Measurements from ENCODE around the gene AMY1B.
"Not testable (repeated sequence)": the region's sequence is repeated elsewhere in the genome, so short reads cannot be mapped to it uniquely, and the experiment has no call there.

Gene AMY1B

GRCh38 chr1:103735334-103735733, 39.3 kb upstream of the AMY1B start:
- not testable (repeated sequence) for H4K8ac ChIP-seq (ENCODE audit: low read depth, low read length); H3K27ac ChIP-seq (ENCODE audit: low read depth, low read length); H3K4me2 ChIP-seq (ENCODE audit: low read length); H2BK5ac ChIP-seq (ENCODE audit: low read depth, low read length, poor library complexity); H3K23ac ChIP-seq (ENCODE audit: low read length); H3K4me1 ChIP-seq (ENCODE audit: control insufficient read depth in 1 of 2, insufficient read depth in 2 of 2, low read length in 2 of 2); H2BK120ac ChIP-seq (ENCODE audit: insufficient read depth, low read length, poor library complexity); H3K4me3 ChIP-seq (ENCODE audit: low read depth, low read length); H2AFZ ChIP-seq (ENCODE audit: insufficient read depth, low read length, poor library complexity); H3K4ac ChIP-seq (ENCODE audit: low read depth, low read length); H3K14ac ChIP-seq (ENCODE audit: low read length); H3K9ac ChIP-seq (ENCODE audit: low read length); H2BK12ac ChIP-seq (ENCODE audit: low read length); H4K12ac ChIP-seq (ENCODE audit: low read depth, low read length); H2AK5ac ChIP-seq (ENCODE audit: low read length); H3K36me3 ChIP-seq (ENCODE audit: control insufficient read depth in 1 of 2, insufficient read depth in 2 of 2, low read length in 2 of 2); H3K79me1 ChIP-seq (ENCODE audit: low read length); H4K91ac ChIP-seq (ENCODE audit: low read depth, low read length); H3K18ac ChIP-seq (ENCODE audit: low read length); H3K27me3 ChIP-seq (ENCODE audit: insufficient read depth, low read length); H3K79me2 ChIP-seq (ENCODE audit: control insufficient read depth, insufficient read depth, low read length, poor library complexity); H3K9me3 ChIP-seq (ENCODE audit: insufficient read depth, low read depth, low read length); DNase-seq
- no CpG with 5 or more reads among the region's 3 CpGs for WGBS (ENCODE audit: extremely low coverage, insufficient coverage, insufficient read length)

GRCh38 chr1:103721473-103721872, 25.5 kb upstream of the AMY1B start:
- not testable (repeated sequence) for H3K79me2 ChIP-seq (ENCODE audit: control insufficient read depth, insufficient read depth, low read length, poor library complexity); H3K4me1 ChIP-seq (ENCODE audit: control insufficient read depth in 1 of 2, insufficient read depth in 2 of 2, low read length in 2 of 2); H4K91ac ChIP-seq (ENCODE audit: low read depth, low read length); H2AK5ac ChIP-seq (ENCODE audit: low read length); H3K23ac ChIP-seq (ENCODE audit: low read length); H2BK120ac ChIP-seq (ENCODE audit: insufficient read depth, low read length, poor library complexity); H3K4ac ChIP-seq (ENCODE audit: low read depth, low read length); H3K9ac ChIP-seq (ENCODE audit: low read length); H2AFZ ChIP-seq (ENCODE audit: insufficient read depth, low read length, poor library complexity); H4K12ac ChIP-seq (ENCODE audit: low read depth, low read length); H3K27me3 ChIP-seq (ENCODE audit: insufficient read depth, low read length); H3K36me3 ChIP-seq (ENCODE audit: control insufficient read depth in 1 of 2, insufficient read depth in 2 of 2, low read length in 2 of 2); H3K14ac ChIP-seq (ENCODE audit: low read length); H4K8ac ChIP-seq (ENCODE audit: low read depth, low read length); H2BK5ac ChIP-seq (ENCODE audit: low read depth, low read length, poor library complexity); DNase-seq; H3K4me3 ChIP-seq (ENCODE audit: low read depth, low read length); H3K79me1 ChIP-seq (ENCODE audit: low read length); H3K27ac ChIP-seq (ENCODE audit: low read depth, low read length); H3K9me3 ChIP-seq (ENCODE audit: insufficient read depth, low read depth, low read length); H3K4me2 ChIP-seq (ENCODE audit: low read length); H3K18ac ChIP-seq (ENCODE audit: low read length); H2BK12ac ChIP-seq (ENCODE audit: low read length)
- WGBS (ENCODE audit: extremely low coverage, insufficient coverage, insufficient read length): no CpG with 5 or more reads among the region's 2 CpGs

DNA sequence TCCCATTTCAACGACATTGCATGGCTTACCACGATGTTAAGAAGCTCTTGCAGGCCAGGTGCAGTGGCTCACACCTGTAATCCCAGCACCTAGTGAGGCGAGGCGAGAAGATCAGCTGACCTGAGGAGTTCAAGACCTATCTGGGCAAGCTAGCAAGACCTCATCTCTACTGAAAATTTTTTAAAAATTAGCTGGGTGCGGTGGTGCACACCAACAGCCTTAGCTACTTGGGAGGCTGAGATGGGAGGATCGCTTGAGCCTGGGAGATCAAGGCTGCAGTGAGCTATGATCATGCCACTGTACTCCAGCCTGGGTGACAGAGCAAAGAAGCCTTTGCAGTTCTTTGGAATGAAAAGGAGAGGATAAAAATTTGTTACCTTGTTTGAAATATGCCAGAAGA, 21.4 kb upstream of the AMY1B start:
- H2BK120ac ChIP-seq (ENCODE audit: insufficient read depth, low read length, poor library complexity); H3K4me3 ChIP-seq (ENCODE audit: low read depth, low read length); H3K18ac ChIP-seq (ENCODE audit: low read length); H3K14ac ChIP-seq (ENCODE audit: low read length); H2BK5ac ChIP-seq (ENCODE audit: low read depth, low read length, poor library complexity); H4K91ac ChIP-seq (ENCODE audit: low read depth, low read length); H3K79me2 ChIP-seq (ENCODE audit: control insufficient read depth, insufficient read depth, low read length, poor library complexity); H4K8ac ChIP-seq (ENCODE audit: low read depth, low read length); H3K79me1 ChIP-seq (ENCODE audit: low read length); H3K27me3 ChIP-seq (ENCODE audit: insufficient read depth, low read length); H3K36me3 ChIP-seq (ENCODE audit: control insufficient read depth in 1 of 2, insufficient read depth in 2 of 2, low read length in 2 of 2); H3K4me1 ChIP-seq (ENCODE audit: control insufficient read depth in 1 of 2, insufficient read depth in 2 of 2, low read length in 2 of 2); DNase-seq; H4K12ac ChIP-seq (ENCODE audit: low read depth, low read length); H3K9me3 ChIP-seq (ENCODE audit: insufficient read depth, low read depth, low read length); H3K23ac ChIP-seq (ENCODE audit: low read length); H3K4me2 ChIP-seq (ENCODE audit: low read length); H3K4ac ChIP-seq (ENCODE audit: low read depth, low read length); H3K27ac ChIP-seq (ENCODE audit: low read depth, low read length); H2AK5ac ChIP-seq (ENCODE audit: low read length); H3K9ac ChIP-seq (ENCODE audit: low read length); H2BK12ac ChIP-seq (ENCODE audit: low read length); H2AFZ ChIP-seq (ENCODE audit: insufficient read depth, low read length, poor library complexity): not testable (repeated sequence)
- no CpG with 5 or more reads among the region's 6 CpGs for WGBS (ENCODE audit: extremely low coverage, insufficient coverage, insufficient read length)

GRCh38 chr1:103710381-103710780, 14.4 kb upstream of the AMY1B start:
- not testable (repeated sequence) for H3K79me1 ChIP-seq (ENCODE audit: low read length); H3K9ac ChIP-seq (ENCODE audit: low read length); H2BK120ac ChIP-seq (ENCODE audit: insufficient read depth, low read length, poor library complexity); H3K23ac ChIP-seq (ENCODE audit: low read length); H3K27ac ChIP-seq (ENCODE audit: low read depth, low read length); H3K36me3 ChIP-seq (ENCODE audit: control insufficient read depth in 1 of 2, insufficient read depth in 2 of 2, low read length in 2 of 2); H2AK5ac ChIP-seq (ENCODE audit: low read length); H3K27me3 ChIP-seq (ENCODE audit: insufficient read depth, low read length); H3K4ac ChIP-seq (ENCODE audit: low read depth, low read length); H4K91ac ChIP-seq (ENCODE audit: low read depth, low read length); H3K79me2 ChIP-seq (ENCODE audit: control insufficient read depth, insufficient read depth, low read length, poor library complexity); H3K18ac ChIP-seq (ENCODE audit: low read length); DNase-seq; H3K4me2 ChIP-seq (ENCODE audit: low read length); H3K14ac ChIP-seq (ENCODE audit: low read length); H3K9me3 ChIP-seq (ENCODE audit: insufficient read depth, low read depth, low read length); H3K4me1 ChIP-seq (ENCODE audit: control insufficient read depth in 1 of 2, insufficient read depth in 2 of 2, low read length in 2 of 2); H2AFZ ChIP-seq (ENCODE audit: insufficient read depth, low read length, poor library complexity); H2BK5ac ChIP-seq (ENCODE audit: low read depth, low read length, poor library complexity); H4K12ac ChIP-seq (ENCODE audit: low read depth, low read length); H3K4me3 ChIP-seq (ENCODE audit: low read depth, low read length); H4K8ac ChIP-seq (ENCODE audit: low read depth, low read length); H2BK12ac ChIP-seq (ENCODE audit: low read length)
- no CpG with 5 or more reads among the region's 3 CpGs for WGBS (ENCODE audit: extremely low coverage, insufficient coverage, insufficient read length)
